ENCODE data around the gene FANCC. TPM values are rescaled to one million over a fixed set of nuclear protein-coding genes. Genes with fewer than 3 reads are reported as not detected.
A peak's percentile ranks its signal among the peaks of the same experiment; 100 is the strongest.

FANCC gene
- polyA plus RNA-seq, 1 of the 3 experiments (the other 2 are of a cell fraction) = 3.5 TPM

DNA sequence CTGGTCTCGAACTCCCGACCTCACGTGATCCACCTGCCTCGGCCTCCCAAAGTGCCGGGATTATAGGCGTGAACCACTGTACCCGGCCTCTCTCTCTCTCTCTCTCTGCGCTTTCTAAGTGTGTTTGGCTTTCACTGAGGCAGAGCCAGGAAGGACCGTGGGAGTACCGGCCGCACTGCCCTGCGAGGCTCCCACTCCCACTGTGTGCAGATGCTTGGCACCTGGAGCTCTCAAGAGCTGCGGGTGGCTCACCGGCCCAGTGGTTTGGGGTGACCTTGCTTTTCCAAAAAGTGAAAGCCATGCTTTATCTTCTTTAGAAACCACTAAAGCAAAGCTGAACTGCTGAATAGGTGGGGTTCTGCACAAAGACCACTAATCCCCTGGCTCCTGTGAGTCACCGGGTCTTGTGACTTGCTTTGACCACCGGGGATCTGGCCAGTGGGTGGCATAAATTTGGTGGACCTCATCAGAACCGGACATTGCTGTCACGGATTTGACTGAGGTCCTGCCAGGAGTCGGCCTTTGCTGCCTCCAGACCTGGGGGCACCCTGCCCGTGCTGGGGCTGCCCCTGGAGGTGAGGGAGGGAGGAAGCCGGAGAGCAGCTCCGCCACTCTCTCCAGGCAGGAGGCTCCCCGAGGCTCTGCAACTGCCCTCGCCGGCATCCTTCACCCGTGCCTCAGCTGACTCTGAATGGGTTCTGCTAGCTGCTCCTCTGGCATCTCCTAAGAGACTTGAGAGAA lies 228.9 kb downstream of the FANCC start:
- peaks cover 4% of the 10 kb centered on the region for H3F3A ChIP-seq (replicated peaks; ENCODE audit: insufficient read depth)
- no peak for TF ChIP-seq NFIC (IDR thresholded peaks at IDR 0.05; ENCODE audit: borderline replicate concordance)
- TF ChIP-seq SIN3A (IDR thresholded peaks at IDR 0.05; ENCODE audit: borderline replicate concordance, low read depth, low read length) = no peak
- no peak for TF ChIP-seq ELF1 (IDR thresholded peaks at IDR 0.05)
- TF ChIP-seq FOSL2 (IDR thresholded peaks at IDR 0.05; ENCODE audit: borderline replicate concordance, low read depth) = no peak
- no peak for TF ChIP-seq EP300 (IDR thresholded peaks at IDR 0.05; ENCODE audit: borderline replicate concordance in 1 of 2, low read depth in 1 of 2, low read length in 1 of 2)
- no peak for TF ChIP-seq TAF1 (IDR thresholded peaks at IDR 0.05; ENCODE audit: borderline replicate concordance, low read depth, low read length)
- no peak for TF ChIP-seq PBX3 (IDR thresholded peaks at IDR 0.05)
- TF ChIP-seq RXRA (IDR thresholded peaks at IDR 0.05; ENCODE audit: borderline replicate concordance, low read depth) = no peak
- no peak for TF ChIP-seq YY1 (IDR thresholded peaks at IDR 0.05; ENCODE audit: low read depth)
- no peak for TF ChIP-seq CTCF (IDR thresholded peaks at IDR 0.05)
- TF ChIP-seq, protein P1, sequence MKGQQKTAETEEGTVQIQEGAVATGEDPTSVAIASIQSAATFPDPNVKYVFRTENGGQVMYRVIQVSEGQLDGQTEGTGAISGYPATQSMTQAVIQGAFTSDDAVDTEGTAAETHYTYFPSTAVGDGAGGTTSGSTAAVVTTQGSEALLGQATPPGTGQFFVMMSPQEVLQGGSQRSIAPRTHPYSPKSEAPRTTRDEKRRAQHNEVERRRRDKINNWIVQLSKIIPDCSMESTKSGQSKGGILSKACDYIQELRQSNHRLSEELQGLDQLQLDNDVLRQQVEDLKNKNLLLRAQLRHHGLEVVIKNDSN (IDR thresholded peaks at IDR 0.05; ENCODE audit: borderline replicate concordance, low read depth) = no peak
- no peak for TF ChIP-seq REST (IDR thresholded peaks at IDR 0.05; ENCODE audit: low read depth, low read length)
- TF ChIP-seq SMC3 (IDR thresholded peaks at IDR 0.05; ENCODE audit: low read depth, low read length) = no peak
- TF ChIP-seq GABPA (IDR thresholded peaks at IDR 0.05; ENCODE audit: low read depth) = no peak
- TF ChIP-seq GATA2 (CRISPR knock-in tag; IDR thresholded peaks at IDR 0.05) = no peak
- no peak for TF ChIP-seq JUND (IDR thresholded peaks at IDR 0.05)
- H4K20me1 ChIP-seq (ENCODE audit: insufficient read depth) = 0 out of 2 replicates have a peak, but pooled peaks cover 8% of the 10 kb centered on the region
- H3K27ac ChIP-seq (ENCODE audit: low read depth in 2 of 2, low read length in 1 of 2) = peak overlapping the region in 1 of 2 experiments; percentile 91; a peak in 2 of 4 replicates
- ChIA-PET CTCF (interaction anchor here (0.9 to 8.9 kb wide), 7 partner anchors 9 to 305 kb away, joined by 3 to 53 read pairs (median 4); no protein-coding TSS in a partner anchor), POLR2A (interaction anchor here (0.6 kb wide), 1 partner anchor 20 kb away, joined by 3 read pairs; no protein-coding TSS in a partner anchor)
- H2AFZ ChIP-seq (ENCODE audit: low read depth) = no peak overlapping the region
- no peak overlapping the region for H3K4me3 ChIP-seq (ENCODE audit: low read depth in 2 of 2, low read length in 1 of 2)
- H3K9me3 ChIP-seq = no peaks in the 10 kb centered on the region
- no peaks in the 10 kb centered on the region for H3K27me3 ChIP-seq (ENCODE audit: insufficient read depth)
- peaks cover 11 to 65% of the 10 kb centered on the region in 2 experiments; a peak in 3 of 4 replicates for H3K4me1 ChIP-seq (ENCODE audit: control insufficient read depth in 1 of 2, insufficient read depth in 2 of 2, low read depth in 1 of 2, low read length in 1 of 2)
- H3K4me2 ChIP-seq = no peak overlapping the region
- H3K36me3 ChIP-seq (replicated peaks in 1 of 2; ENCODE audit: control insufficient read depth in 1 of 2, insufficient read depth in 2 of 2, low read length in 1 of 2) = peaks cover 19 to 61% of the 10 kb centered on the region in 2 experiments
- 91% methylated on average over 22 of the region's 26 CpGs for WGBS (ENCODE audit: low lambda C conversion rate)
- no peak for DNase-seq
- no peak overlapping the region for H3K9ac ChIP-seq
- H3K79me2 ChIP-seq (ENCODE audit: insufficient read depth) = peaks cover 7% of the 10 kb centered on the region; the same call in 1 of the 2 replicates
- no peaks in the 10 kb centered on the region for H3K9me2 ChIP-seq
